B cell (primary cell): ENCODE data around the gene VSIG10L. TPM values are rescaled to one million over a fixed set of nuclear protein-coding genes. Genes with fewer than 3 reads are reported as not detected.

Experiments used
- ATAC-seq: fragments of 200-7000 bp; cut with Tn5 transposase; one replicate; pipeline ENCODE4 v1.10.0; 2021; ENCODE audit warnings: low read depth, mild to moderate bottlenecking, moderate number of reproducible peaks, moderate library complexity
- CTCF ChIA-PET: fragments of 350-600 bp; sonication (Branson Sonifier 250); formaldehyde crosslinking; loops from one replicate; lab custom pipeline; 2021; ENCODE audit warnings: antibody characterized with exemption, inconsistent platforms; lab: Charles Lee
- POLR2A ChIA-PET: fragments of 350-600 bp; sonication (Branson Sonifier 250); formaldehyde crosslinking; loops from one replicate; lab custom pipeline; 2021; ENCODE audit warnings: antibody characterized with exemption; lab: Charles Lee
- DNase-seq: peaks from one replicate; pipeline ENCODE4 v3.0.0; 2013
- H2AFZ ChIP-seq: 2 replicates; pipeline ENCODE4 v1.6.1; 2012; ENCODE audit warnings: mild to moderate bottlenecking, low read depth, low read length; ENCODE audit not compliant: insufficient read depth, poor library complexity, severe bottlenecking
- H3K27ac ChIP-seq, 2 donors: 1 replicate in 1 of 2; 2 replicates in 1 of 2; pipeline ENCODE4 v1.5.1; 2012 to 2013; ENCODE audit warnings: low read length in 2 of 2, mild to moderate bottlenecking in 2 of 2, moderate library complexity in 1 of 2
- H3K27me3 ChIP-seq, 4 experiments: fragments of 200-600 bp in 1 of 4; sonication (generic) in 1 of 4; replicated peaks in 1 of 4; 1 replicate in 2 of 4; 2 replicates in 2 of 4; pipeline versions ENCODE4 v1.6.1 to v1.7.0; 2013 to 2016; ENCODE audit warnings: low read length in 3 of 4, mild to moderate bottlenecking in 2 of 4, mixed read lengths in 1 of 4, moderate library complexity in 1 of 4; ENCODE audit not compliant: insufficient read depth in 4 of 4, control insufficient read depth in 3 of 4; ENCODE audit errors: control extremely low read depth in 1 of 4
- H3K36me3 ChIP-seq, 2 experiments: replicated peaks in 1 of 2; 1 replicate in 1 of 2; 2 replicates in 1 of 2; pipeline versions ENCODE4 v1.6.1 to v1.7.1; 2013; ENCODE audit warnings: low read length in 1 of 2; ENCODE audit not compliant: insufficient read depth in 2 of 2, control insufficient read depth in 1 of 2; ENCODE audit errors: control extremely low read depth in 1 of 2, extremely low read depth in 1 of 2
- H3K4me1 ChIP-seq, 2 donors: fragments of 200-600 bp in 1 of 2; sonication (generic) in 1 of 2; 1 replicate in 1 of 2; 2 replicates in 1 of 2; pipeline versions ENCODE4 v1.5.1 to v1.6.1; 2013 to 2017; ENCODE audit warnings: low read length in 2 of 2; ENCODE audit not compliant: control insufficient read depth in 2 of 2, insufficient read depth in 2 of 2
- H3K4me2 ChIP-seq: replicated peaks from 2 replicates; pipeline ENCODE3; 2012; ENCODE audit warnings: mild to moderate bottlenecking, low read depth, low read length; ENCODE audit not compliant: poor library complexity, severe bottlenecking
- H3K4me3 ChIP-seq, 5 experiments: fragments of 200-600 bp in 1 of 5; sonication (generic) in 1 of 5; 1 replicate in 3 of 5; 2 replicates in 2 of 5; pipeline versions ENCODE4 v1.5.1 to v1.7.0; 2011 to 2016; ENCODE audit warnings: low read length in 4 of 5, mild to moderate bottlenecking in 4 of 5, low read depth in 2 of 5, control low read depth in 1 of 5, moderate library complexity in 1 of 5; ENCODE audit not compliant: insufficient read depth in 1 of 5; ENCODE audit errors: control extremely low read depth in 1 of 5, extremely low read depth in 1 of 5
- H3K79me2 ChIP-seq: fragments of 200-600 bp; sonication (generic); one replicate; pipeline ENCODE4 v1.6.0; 2016; ENCODE audit warnings: low read length; ENCODE audit not compliant: control insufficient read depth, insufficient read depth
- H3K9ac ChIP-seq: fragments of 200-600 bp; sonication (generic); 2 replicates; pipeline ENCODE4 v1.6.1; 2017; ENCODE audit warnings: mild to moderate bottlenecking, low read length, moderate library complexity
- H3K9me3 ChIP-seq, 3 donors: one replicate each; pipeline versions ENCODE4 v1.6.1 to v1.7.1; 2013; ENCODE audit warnings: low read length in 2 of 3; ENCODE audit not compliant: control insufficient read depth in 2 of 3, insufficient read depth in 1 of 3; ENCODE audit errors: control extremely low read depth in 1 of 3
- H4K20me1 ChIP-seq: 2 replicates; pipeline ENCODE4 v1.6.0; 2012; ENCODE audit warnings: mild to moderate bottlenecking, low read length; ENCODE audit not compliant: insufficient read depth, control insufficient read depth, poor library complexity, severe bottlenecking
- H3K27ac Mint-ChIP-seq: one replicate; pipeline ENCODE4 v1.8.0; 2021; ENCODE audit warnings: mixed read lengths
- H3K27me3 Mint-ChIP-seq: one replicate; pipeline ENCODE4 v1.8.0; 2021; ENCODE audit warnings: mixed read lengths
- H3K4me1 Mint-ChIP-seq: one replicate; pipeline ENCODE4 v1.8.0; 2021; ENCODE audit warnings: mixed read lengths
- H3K4me3 Mint-ChIP-seq: one replicate; pipeline ENCODE4 v1.8.0; 2021; ENCODE audit warnings: mixed read lengths
- H3K9me3 Mint-ChIP-seq: one replicate; pipeline ENCODE4 v1.8.0; 2022; ENCODE audit warnings: mixed read lengths; ENCODE audit not compliant: insufficient read depth
- EZH2 ChIP-seq: IDR thresholded peaks from 2 replicates; pipeline ENCODE4 v1.6.1; 2012; ENCODE audit warnings: borderline replicate concordance, low read depth, mild to moderate bottlenecking, moderate library complexity, low read length; ENCODE audit not compliant: insufficient read depth, poor library complexity, severe bottlenecking
- WGBS: methylation state at CpG from one replicate; pipeline ENCODE4 v1.1.5; 2013; ENCODE audit warnings: missing lambda C conversion rate; ENCODE audit not compliant: insufficient coverage; 5-methylcytosine and 5-hydroxymethylcytosine counted together
- intact Hi-C: fragments of 100-400 bp; cut with micrococcal nuclease; formaldehyde crosslinking; loops from one replicate; pipeline ENCODE4 v1.10.0; 2022
- polyA plus RNA-seq: library from polyadenylated mRNA; depleted of rRNA; stranded (reverse); fragments of >200 nt; gene quantifications from 2 replicates; pipeline ENCODE4 v1.2.3, GENCODE V29; 2012
- total RNA-seq, 2 donors: library from RNA; stranded (reverse); fragments of 120-200 nt in 1 of 2; gene quantifications; 1 replicate in 1 of 2; 2 replicates in 1 of 2; pipeline versions ENCODE4 v1.2.3 to v1.2.4, GENCODE V29; 2013 to 2022
- TF ChIP-seq, protein P1 (sequence below): fragments of 200-600 bp; IDR thresholded peaks from one replicate; pipeline ENCODE4 v1.8.0; 2022; ENCODE audit warnings: antibody characterized with exemption, mild to moderate bottlenecking

Gene VSIG10L
- total and polyA plus RNA-seq, 2 donors (not counting 1 experiment from before 2014, with no cell fraction given) = 1.3 to 1.7 TPM

DNA sequence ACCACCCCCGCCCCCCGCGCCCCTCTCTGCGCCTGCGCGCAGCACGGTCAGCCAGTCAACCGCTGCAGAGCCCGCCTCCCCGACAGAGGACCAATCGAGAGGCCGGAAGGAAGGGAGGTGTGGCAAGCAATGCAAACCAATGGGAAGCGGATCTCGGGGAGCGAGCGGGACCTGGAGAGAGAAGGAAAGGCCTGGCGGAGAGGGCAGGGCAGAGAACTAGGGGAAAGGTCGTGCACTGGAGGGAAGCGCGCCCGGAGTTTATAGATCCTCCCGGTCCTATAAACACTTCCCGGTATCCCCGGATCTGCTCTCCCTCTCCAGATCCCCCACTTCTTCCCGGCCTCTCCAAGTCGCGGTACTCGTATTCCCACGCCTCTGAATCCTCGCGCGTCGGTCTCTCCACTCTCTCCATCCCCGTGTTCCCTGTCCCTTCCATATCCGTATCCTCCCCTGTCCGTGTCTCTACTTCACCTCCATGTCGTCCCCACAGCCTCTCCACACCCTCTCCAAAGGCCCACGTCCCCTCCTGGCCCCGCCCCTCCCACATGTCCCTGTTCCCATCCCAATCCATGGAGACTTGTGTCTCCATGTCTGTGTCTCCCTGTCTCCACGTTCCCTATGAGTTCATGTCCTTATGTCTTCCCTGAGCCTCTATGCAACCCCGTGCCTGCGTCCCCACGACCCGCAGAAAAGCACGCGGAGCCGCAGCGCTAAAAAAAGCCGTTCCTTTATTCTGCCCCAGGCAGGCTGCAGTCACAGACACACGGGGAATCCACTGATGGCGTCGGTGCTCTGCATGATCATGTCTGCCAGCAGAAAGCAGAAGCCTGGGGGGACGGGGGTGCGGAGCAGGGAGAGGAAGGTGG lies 24.7 kb upstream of the VSIG10L start:
- Histone ChIP-seq H3K9me3 (no peaks in the 10 kb centered on the region), H3K4me3 (peak overlapping the region; percentile 73 to 94 (median 78)), H2AFZ (peak overlapping the region; percentile 89), H3K27me3 (no peaks in the 10 kb centered on the region), H4K20me1 (no peaks in the 10 kb centered on the region), H3K4me2 (peak overlapping the region; percentile 98), H3K27ac (peak overlapping the region; percentile 80 to 87), H3K4me1 (peaks cover 5 to 31% of the 10 kb centered on the region in 2 donors), H3K36me3 (no peaks in the 10 kb centered on the region), H3K9ac (peak overlapping the region; percentile 83), H3K79me2 (peaks cover 11% of the 10 kb centered on the region)
- POLR2A ChIA-PET = interaction anchor here (0.9 to 1.7 kb wide), 4 partner anchors 25 to 51 kb away, joined by 5 to 12 read pairs (median 9); partner anchors contain the start of genes SIGLEC10 and VSIG10L
- ATAC-seq = peak; percentile 49
- no peak for TF ChIP-seq EZH2
- TF ChIP-seq, protein P1, sequence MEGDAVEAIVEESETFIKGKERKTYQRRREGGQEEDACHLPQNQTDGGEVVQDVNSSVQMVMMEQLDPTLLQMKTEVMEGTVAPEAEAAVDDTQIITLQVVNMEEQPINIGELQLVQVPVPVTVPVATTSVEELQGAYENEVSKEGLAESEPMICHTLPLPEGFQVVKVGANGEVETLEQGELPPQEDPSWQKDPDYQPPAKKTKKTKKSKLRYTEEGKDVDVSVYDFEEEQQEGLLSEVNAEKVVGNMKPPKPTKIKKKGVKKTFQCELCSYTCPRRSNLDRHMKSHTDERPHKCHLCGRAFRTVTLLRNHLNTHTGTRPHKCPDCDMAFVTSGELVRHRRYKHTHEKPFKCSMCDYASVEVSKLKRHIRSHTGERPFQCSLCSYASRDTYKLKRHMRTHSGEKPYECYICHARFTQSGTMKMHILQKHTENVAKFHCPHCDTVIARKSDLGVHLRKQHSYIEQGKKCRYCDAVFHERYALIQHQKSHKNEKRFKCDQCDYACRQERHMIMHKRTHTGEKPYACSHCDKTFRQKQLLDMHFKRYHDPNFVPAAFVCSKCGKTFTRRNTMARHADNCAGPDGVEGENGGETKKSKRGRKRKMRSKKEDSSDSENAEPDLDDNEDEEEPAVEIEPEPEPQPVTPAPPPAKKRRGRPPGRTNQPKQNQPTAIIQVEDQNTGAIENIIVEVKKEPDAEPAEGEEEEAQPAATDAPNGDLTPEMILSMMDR = no peak
- CTCF ChIA-PET = interaction anchor here (1.0 to 2.0 kb wide), 14 partner anchors 16 to 295 kb away, joined by 3 to 7 read pairs (median 4); partner anchors contain the start of gene VSIG10L
- peak overlapping the region; percentile 95 for H3K27ac Mint-ChIP-seq
- under 1% methylated on average over 48 of the region's 54 CpGs for WGBS
- intact Hi-C loops = loop anchor here (1.0 to 2.0 kb wide), 8 partner anchors 22 to 338 kb away; partner anchors contain the start of gene SIGLEC10
- peaks cover 37% of the 10 kb centered on the region for H3K4me1 Mint-ChIP-seq
- H3K9me3 Mint-ChIP-seq = no peaks in the 10 kb centered on the region
- peak; percentile 93 for DNase-seq
- H3K27me3 Mint-ChIP-seq = no peaks in the 10 kb centered on the region
- H3K4me3 Mint-ChIP-seq = peak overlapping the region; percentile 97
